CD4-positive, alpha-beta memory T cell (primary cell): ENCODE measurements around the gene DNAH10. TPM values are rescaled to one million over a fixed set of nuclear protein-coding genes. Genes with fewer than 3 reads are reported as not detected.

Experiments used
- CTCF ChIA-PET: fragments of 350-600 bp; sonication (Branson Sonifier 250); formaldehyde crosslinking; loops from one replicate; lab custom pipeline; 2021; ENCODE audit warnings: inconsistent platforms; ENCODE audit not compliant: partially characterized antibody; lab: Charles Lee
- POLR2A ChIA-PET: fragments of 350-600 bp; sonication (Branson Sonifier 250); formaldehyde crosslinking; loops from one replicate; lab custom pipeline; 2021; ENCODE audit not compliant: partially characterized antibody; lab: Charles Lee
- DNase-seq, 5 donors: peaks; one replicate each; pipeline versions ENCODE4 v3.0.0 to v3.0.0-alpha.2; 2020 to 2022; ENCODE audit warnings: mixed read lengths in 1 of 5
- H3K27ac ChIP-seq: one replicate; pipeline ENCODE4 v1.7.0; 2013; ENCODE audit warnings: low read depth, low read length
- H3K27me3 ChIP-seq: 2 replicates; pipeline ENCODE4 v1.7.0; 2013; ENCODE audit warnings: mild to moderate bottlenecking, low read length, moderate library complexity; ENCODE audit not compliant: insufficient read depth
- H3K36me3 ChIP-seq: 2 replicates; pipeline ENCODE4 v1.7.0; 2013; ENCODE audit warnings: mild to moderate bottlenecking, low read length, moderate library complexity; ENCODE audit not compliant: insufficient read depth
- H3K4me1 ChIP-seq: 2 replicates; pipeline ENCODE4 v1.7.0; 2013; ENCODE audit warnings: mild to moderate bottlenecking, low read length, moderate library complexity; ENCODE audit not compliant: insufficient read depth
- H3K4me3 ChIP-seq, 2 donors: one replicate each; pipeline ENCODE4 v1.7.0; 2013; ENCODE audit warnings: low read length in 2 of 2, mild to moderate bottlenecking in 1 of 2
- H3K9me3 ChIP-seq, 2 donors: one replicate each; pipeline ENCODE4 v1.7.0; 2013; ENCODE audit warnings: low read length in 2 of 2, control low read depth in 1 of 2; ENCODE audit not compliant: control insufficient read depth in 1 of 2
- H3K27ac Mint-ChIP-seq, 7 donors: one replicate each; pipeline ENCODE4 v1.8.0; 2020 to 2021; ENCODE audit warnings: mixed read lengths in 7 of 7, mild to moderate bottlenecking in 6 of 7, inconsistent platforms in 3 of 7, moderate library complexity in 3 of 7
- H3K27me3 Mint-ChIP-seq, 2 donors: one replicate each; pipeline ENCODE4 v1.8.0; 2020 to 2021; ENCODE audit warnings: mixed read lengths in 2 of 2
- H3K36me3 Mint-ChIP-seq, 2 donors: one replicate each; pipeline ENCODE4 v1.8.0; 2020 to 2021; ENCODE audit warnings: mixed read lengths in 2 of 2, inconsistent platforms in 1 of 2, mild to moderate bottlenecking in 1 of 2
- H3K4me1 Mint-ChIP-seq, 4 donors: one replicate each; pipeline ENCODE4 v1.8.0; 2020 to 2021; ENCODE audit warnings: mixed read lengths in 4 of 4, mild to moderate bottlenecking in 1 of 4
- H3K4me3 Mint-ChIP-seq, 8 donors: one replicate each; pipeline ENCODE4 v1.8.0; 2020 to 2021; ENCODE audit warnings: mixed read lengths in 8 of 8, mild to moderate bottlenecking in 7 of 8, moderate library complexity in 6 of 8, inconsistent platforms in 3 of 8
- H3K9me3 Mint-ChIP-seq, 8 donors: one replicate each; pipeline ENCODE4 v1.8.0; 2020 to 2021; ENCODE audit warnings: mixed read lengths in 8 of 8, mild to moderate bottlenecking in 5 of 8, inconsistent platforms in 3 of 8, moderate library complexity in 1 of 8
- intact Hi-C: fragments of 100-400 bp; cut with micrococcal nuclease; formaldehyde crosslinking; loops from one replicate; pipeline ENCODE4 v1.15.1; 2023
- polyA plus RNA-seq, 2 donors: library from polyadenylated mRNA; unstranded; fragments of 300-500 nt; fragmentation: Illumina TruSeq; gene quantifications; one replicate each; pipeline ENCODE4 v1.2.3, GENCODE V29; 2021
- total RNA-seq, 2 experiments: library from RNA; stranded (reverse); gene quantifications; one replicate each; pipeline ENCODE4 v1.2.3, GENCODE V29; 2021

DNAH10 gene
- total and polyA plus RNA-seq, 4 experiments from 2014 or later: 0.06 to 0.08 (median 0.06) TPM; not detected in 1

- H3K9me3 Mint-ChIP-seq: no peaks in the 10 kb centered on the region
- H3K27me3 ChIP-seq: no peaks in the 10 kb centered on the region
- CTCF ChIA-PET: no interaction called here
- no peak for DNase-seq
- no peak overlapping the region for H3K27ac ChIP-seq
- H3K27ac Mint-ChIP-seq: no peak overlapping the region
- H3K36me3 ChIP-seq: no peaks in the 10 kb centered on the region
- H3K4me1 Mint-ChIP-seq: no peaks in the 10 kb centered on the region
- H3K4me1 ChIP-seq: no peaks in the 10 kb centered on the region
- POLR2A ChIA-PET: no interaction called here
- H3K4me3 Mint-ChIP-seq: no peak overlapping the region
- intact Hi-C loops: no loop called here
- H3K9me3 ChIP-seq: no peaks in the 10 kb centered on the region
- H3K36me3 Mint-ChIP-seq: no peaks in the 10 kb centered on the region
- H3K27me3 Mint-ChIP-seq: peaks cover 3 to 9% of the 10 kb centered on the region in 2 donors
- no peak overlapping the region for H3K4me3 ChIP-seq
These were observed 96.1 kb downstream of the DNAH10 start for GRCh38 chr12:123858176-123858575.

- Histone ChIP-seq H3K4me1 (no peaks in the 10 kb centered on the region), H3K27ac (no peak overlapping the region), H3K4me3 (no peak overlapping the region), H3K36me3 (no peaks in the 10 kb centered on the region), H3K27me3 (no peaks in the 10 kb centered on the region), H3K9me3 (no peaks in the 10 kb centered on the region)
- Mint-ChIP-seq H3K9me3 (no peaks in the 10 kb centered on the region), H3K4me3 (no peak overlapping the region), H3K27ac (no peak overlapping the region), H3K27me3 (peaks cover 3 to 9% of the 10 kb centered on the region in 2 donors), H3K36me3 (no peaks in the 10 kb centered on the region), H3K4me1 (no peaks in the 10 kb centered on the region)
- no peak for DNase-seq
- CTCF ChIA-PET: no interaction called here
- POLR2A ChIA-PET: no interaction called here
- intact Hi-C loops: no loop called here
These were observed 96.9 kb downstream of the DNAH10 start for GRCh38 chr12:123859035-123859434.

DNA sequence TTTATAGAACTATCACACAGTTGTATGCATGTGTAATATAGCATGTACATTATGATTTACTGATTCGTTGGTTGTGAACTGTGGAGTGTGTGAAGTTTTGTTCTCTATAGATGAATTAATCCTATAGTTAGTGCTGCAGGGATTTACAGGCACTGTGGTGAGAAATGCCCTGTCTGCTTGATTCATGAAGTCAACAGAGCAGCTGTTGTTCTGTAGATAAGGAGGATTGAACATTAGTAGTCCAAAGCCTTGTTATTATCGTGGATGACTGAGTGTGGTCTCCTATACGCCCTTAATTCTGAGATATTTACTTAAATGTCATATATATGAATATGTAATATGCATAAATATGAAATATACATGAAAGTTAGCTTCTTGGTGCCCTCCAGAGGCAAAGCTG, 98.3 kb downstream of the DNAH10 start:
- H3K36me3 Mint-ChIP-seq: no peaks in the 10 kb centered on the region

DNA sequence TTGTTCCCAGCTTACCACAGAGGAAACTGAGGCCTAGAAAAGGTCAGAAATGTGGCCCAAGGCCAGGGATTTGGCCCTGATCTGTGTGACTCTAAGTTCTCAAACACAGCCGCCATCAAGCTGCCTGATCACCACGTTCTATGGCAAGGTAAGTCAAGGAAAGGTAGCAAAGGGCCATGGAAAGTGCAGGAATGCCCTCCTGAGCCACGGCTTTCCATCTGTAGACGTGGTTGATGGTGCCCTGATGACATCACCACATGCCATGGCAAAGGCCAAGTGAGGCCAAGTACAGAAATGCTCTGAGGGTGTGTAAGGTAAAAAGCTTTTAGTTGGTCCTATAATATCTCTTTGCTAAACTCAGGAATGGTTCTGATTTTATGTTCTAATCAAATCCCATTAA, 99.3 kb downstream of the DNAH10 start:
- Histone ChIP-seq H3K27ac (no peak overlapping the region), H3K9me3 (no peaks in the 10 kb centered on the region), H3K36me3 (no peaks in the 10 kb centered on the region), H3K4me1 (no peaks in the 10 kb centered on the region), H3K27me3 (no peaks in the 10 kb centered on the region), H3K4me3 (no peak overlapping the region)
- no peaks in the 10 kb centered on the region for H3K9me3 Mint-ChIP-seq
- ChIA-PET POLR2A (no interaction called here), CTCF (no interaction called here)
- intact Hi-C loops: no loop called here
- no peak for DNase-seq
- H3K4me1 Mint-ChIP-seq: no peaks in the 10 kb centered on the region
- no peak overlapping the region for H3K27ac Mint-ChIP-seq
- H3K36me3 Mint-ChIP-seq: no peaks in the 10 kb centered on the region
- no peak overlapping the region for H3K4me3 Mint-ChIP-seq
- H3K27me3 Mint-ChIP-seq: peaks cover 3 to 9% of the 10 kb centered on the region in 2 donors

More for the DNA sequence above, 98.3 kb downstream of the DNAH10 start:
- DNase-seq: no peak
- no peak overlapping the region for H3K4me3 ChIP-seq
- no peaks in the 10 kb centered on the region for H3K9me3 ChIP-seq
- no peaks in the 10 kb centered on the region for H3K27me3 ChIP-seq
- intact Hi-C loops: no loop called here
- Mint-ChIP-seq H3K9me3 (no peaks in the 10 kb centered on the region), H3K4me3 (no peak overlapping the region), H3K27me3 (peaks cover 3 to 9% of the 10 kb centered on the region in 2 donors), H3K4me1 (no peaks in the 10 kb centered on the region), H3K27ac (no peak overlapping the region)
- no peaks in the 10 kb centered on the region for H3K36me3 ChIP-seq
- POLR2A ChIA-PET: no interaction called here
- no peaks in the 10 kb centered on the region for H3K4me1 ChIP-seq
- H3K27ac ChIP-seq: no peak overlapping the region
- CTCF ChIA-PET: no interaction called here

- no peak for DNase-seq
- peaks cover 13 to 19% of the 10 kb centered on the region in 2 donors for H3K27me3 Mint-ChIP-seq
- H3K4me3 Mint-ChIP-seq: peak overlapping the region in 1 of 8 donors; percentile 17
- ChIA-PET POLR2A (no interaction called here), CTCF (no interaction called here)
- intact Hi-C loops: no loop called here
- Histone ChIP-seq H3K27me3 (peaks cover 4% of the 10 kb centered on the region), H3K4me3 (no peak overlapping the region), H3K4me1 (no peaks in the 10 kb centered on the region), H3K27ac (no peak overlapping the region), H3K36me3 (no peaks in the 10 kb centered on the region), H3K9me3 (no peaks in the 10 kb centered on the region)
- H3K36me3 Mint-ChIP-seq: no peaks in the 10 kb centered on the region
- H3K27ac Mint-ChIP-seq: no peak overlapping the region
- H3K9me3 Mint-ChIP-seq: no peaks in the 10 kb centered on the region
- no peaks in the 10 kb centered on the region for H3K4me1 Mint-ChIP-seq
These were observed 105.0 kb downstream of the DNAH10 start for GRCh38 chr12:123867141-123867540.

DNA sequence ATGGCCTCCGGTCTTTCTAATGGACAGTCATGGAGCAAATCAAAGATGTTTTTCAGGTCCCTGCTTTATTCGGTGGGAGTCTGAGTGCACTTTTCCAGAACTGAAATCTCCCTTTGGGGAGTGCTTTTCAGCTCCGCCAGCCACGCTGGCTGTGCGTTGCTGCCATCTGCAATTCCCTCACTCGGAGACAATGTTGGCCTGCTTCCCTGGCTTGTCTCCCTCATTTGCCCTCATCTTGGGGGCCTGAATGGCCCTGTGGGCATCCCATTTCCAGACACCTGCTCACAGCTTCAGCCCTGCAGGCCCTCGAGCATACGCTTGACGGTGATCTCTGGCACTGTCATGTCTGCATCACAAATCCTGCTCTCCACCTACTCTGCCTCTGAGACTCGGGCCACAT, 106.7 kb downstream of the DNAH10 start:
- Histone ChIP-seq H3K4me1 (no peaks in the 10 kb centered on the region), H3K27me3 (peaks cover 4% of the 10 kb centered on the region), H3K9me3 (no peaks in the 10 kb centered on the region), H3K36me3 (no peaks in the 10 kb centered on the region), H3K27ac (no peak overlapping the region), H3K4me3 (no peak overlapping the region)
- intact Hi-C loops: no loop called here
- Mint-ChIP-seq H3K36me3 (no peaks in the 10 kb centered on the region), H3K4me3 (no peak overlapping the region), H3K27me3 (peaks cover 13 to 19% of the 10 kb centered on the region in 2 donors), H3K9me3 (no peaks in the 10 kb centered on the region), H3K4me1 (no peaks in the 10 kb centered on the region), H3K27ac (no peak overlapping the region)
- CTCF ChIA-PET: no interaction called here
- no peak for DNase-seq
- POLR2A ChIA-PET: no interaction called here

- DNase-seq: no peak
- no peak overlapping the region for H3K27ac ChIP-seq
- Mint-ChIP-seq H3K27ac (no peak overlapping the region), H3K4me1 (no peaks in the 10 kb centered on the region), H3K9me3 (no peaks in the 10 kb centered on the region), H3K27me3 (peaks cover 12 to 17% of the 10 kb centered on the region in 2 donors), H3K36me3 (no peaks in the 10 kb centered on the region), H3K4me3 (no peak overlapping the region)
- no peaks in the 10 kb centered on the region for H3K4me1 ChIP-seq
- no peak overlapping the region for H3K4me3 ChIP-seq
- intact Hi-C loops: no loop called here
- POLR2A ChIA-PET: no interaction called here
- H3K9me3 ChIP-seq: no peaks in the 10 kb centered on the region
- H3K27me3 ChIP-seq: peaks cover 3% of the 10 kb centered on the region
- no peaks in the 10 kb centered on the region for H3K36me3 ChIP-seq
- CTCF ChIA-PET: no interaction called here
These were observed 111.7 kb downstream of the DNAH10 start for GRCh38 chr12:123873793-123874192.

GRCh38 chr12:123877968-123878367, 115.9 kb downstream of the DNAH10 start:
- no peaks in the 10 kb centered on the region for H3K9me3 ChIP-seq
- H3K4me3 Mint-ChIP-seq: no peak overlapping the region
- H3K4me3 ChIP-seq: no peak overlapping the region
- H3K27me3 ChIP-seq: no peaks in the 10 kb centered on the region
- no peaks in the 10 kb centered on the region for H3K4me1 Mint-ChIP-seq
- peaks cover 10 to 11% of the 10 kb centered on the region in 2 donors for H3K27me3 Mint-ChIP-seq
- H3K9me3 Mint-ChIP-seq: no peaks in the 10 kb centered on the region
- intact Hi-C loops: no loop called here
- H3K27ac Mint-ChIP-seq: no peak overlapping the region
- POLR2A ChIA-PET: no interaction called here
- no peaks in the 10 kb centered on the region for H3K36me3 Mint-ChIP-seq
- no peak for DNase-seq
- H3K4me1 ChIP-seq: no peaks in the 10 kb centered on the region
- CTCF ChIA-PET: no interaction called here
- no peak overlapping the region for H3K27ac ChIP-seq
- H3K36me3 ChIP-seq: no peaks in the 10 kb centered on the region
